ENCODE data around the gene FHIT.

DNA sequence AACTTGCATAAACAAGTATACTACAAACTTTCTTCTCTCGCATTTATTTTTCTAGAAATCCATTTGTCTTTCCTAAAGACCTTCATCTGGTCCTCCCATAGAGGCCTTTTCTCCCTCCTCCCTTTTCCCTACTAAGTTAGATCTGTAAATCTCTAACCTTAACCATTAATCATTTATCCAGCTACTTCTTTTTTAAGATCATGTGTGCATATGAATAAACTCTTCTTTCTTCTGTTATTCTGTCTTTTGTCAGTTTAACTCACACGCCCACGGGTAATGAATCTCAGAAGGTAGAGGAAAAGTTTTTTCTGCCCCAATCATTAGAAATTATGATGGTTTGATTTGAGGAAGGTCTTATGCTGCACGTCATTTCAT is 48.7 kb upstream of the FHIT start:
- TF ChIP-seq POLR2A (IDR thresholded peaks at IDR 0.05): no peak
- TF ChIP-seq, protein P1, sequence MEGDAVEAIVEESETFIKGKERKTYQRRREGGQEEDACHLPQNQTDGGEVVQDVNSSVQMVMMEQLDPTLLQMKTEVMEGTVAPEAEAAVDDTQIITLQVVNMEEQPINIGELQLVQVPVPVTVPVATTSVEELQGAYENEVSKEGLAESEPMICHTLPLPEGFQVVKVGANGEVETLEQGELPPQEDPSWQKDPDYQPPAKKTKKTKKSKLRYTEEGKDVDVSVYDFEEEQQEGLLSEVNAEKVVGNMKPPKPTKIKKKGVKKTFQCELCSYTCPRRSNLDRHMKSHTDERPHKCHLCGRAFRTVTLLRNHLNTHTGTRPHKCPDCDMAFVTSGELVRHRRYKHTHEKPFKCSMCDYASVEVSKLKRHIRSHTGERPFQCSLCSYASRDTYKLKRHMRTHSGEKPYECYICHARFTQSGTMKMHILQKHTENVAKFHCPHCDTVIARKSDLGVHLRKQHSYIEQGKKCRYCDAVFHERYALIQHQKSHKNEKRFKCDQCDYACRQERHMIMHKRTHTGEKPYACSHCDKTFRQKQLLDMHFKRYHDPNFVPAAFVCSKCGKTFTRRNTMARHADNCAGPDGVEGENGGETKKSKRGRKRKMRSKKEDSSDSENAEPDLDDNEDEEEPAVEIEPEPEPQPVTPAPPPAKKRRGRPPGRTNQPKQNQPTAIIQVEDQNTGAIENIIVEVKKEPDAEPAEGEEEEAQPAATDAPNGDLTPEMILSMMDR (IDR thresholded peaks at IDR 0.05): no peak

All from ovary (tissue), 3 donors.